ENCODE measurements around the gene TTC1.
"Not testable (repeated sequence)": the region's sequence is repeated elsewhere in the genome, so short reads cannot be mapped to it uniquely, and the experiment has no call there.

Gene TTC1

GRCh38 chr5:160044391-160044804 is 35.5 kb downstream of the TTC1 start:
- DNase-seq = no peak

GRCh38 chr5:160044967-160045366 is 36.0 kb downstream of the TTC1 start:
- no peak for DNase-seq

GRCh38 chr5:160047423-160047822 is 38.5 kb downstream of the TTC1 start:
- no peak for DNase-seq

- DNase-seq = no peak
Measured at GRCh38 chr5:160048131-160048530, 39.2 kb downstream of the TTC1 start.

- no peak for DNase-seq
Measured at GRCh38 chr5:160049099-160049498, 40.2 kb downstream of the TTC1 start.

- DNase-seq = no peak
Measured at GRCh38 chr5:160054047-160054446, 45.1 kb downstream of the TTC1 start.

- DNase-seq = no peak
Measured at GRCh38 chr5:160054831-160055230, 45.9 kb downstream of the TTC1 start.

GRCh38 chr5:160057256-160057655 is 48.3 kb downstream of the TTC1 start:
- no peak for DNase-seq

GRCh38 chr5:160060001-160060400 is 51.1 kb downstream of the TTC1 start:
- no peak for DNase-seq

GRCh38 chr5:160061770-160062169 is 52.8 kb downstream of the TTC1 start:
- DNase-seq = no peak

GRCh38 chr5:160064417-160064810 is 55.5 kb downstream of the TTC1 start:
- no peak for DNase-seq

GRCh38 chr5:160064995-160065614 is 56.2 kb downstream of the TTC1 start:
- no peak for DNase-seq

- DNase-seq = not testable (repeated sequence)
Measured at GRCh38 chr5:160069120-160069519, 60.2 kb downstream of the TTC1 start.

- DNase-seq = no peak
Measured at GRCh38 chr5:160071516-160071915, 62.6 kb downstream of the TTC1 start.

- DNase-seq = no peak
Measured at GRCh38 chr5:160071916-160072315, 63.0 kb downstream of the TTC1 start.

GRCh38 chr5:160075073-160075472 is 66.1 kb downstream of the TTC1 start:
- DNase-seq = no peak

GRCh38 chr5:160076997-160077396 is 68.1 kb downstream of the TTC1 start:
- no peak for DNase-seq

- no peak for DNase-seq
Measured at GRCh38 chr5:160079753-160080152, 70.8 kb downstream of the TTC1 start.

GRCh38 chr5:160081495-160081894 is 72.6 kb downstream of the TTC1 start:
- no peak for DNase-seq

GRCh38 chr5:160082614-160083500 is 73.9 kb downstream of the TTC1 start:
- no peak for DNase-seq

GRCh38 chr5:160083501-160083900 is 74.6 kb downstream of the TTC1 start:
- DNase-seq = no peak

- no peak for DNase-seq
Measured at GRCh38 chr5:160084144-160084543, 75.2 kb downstream of the TTC1 start.

GRCh38 chr5:160087199-160087598 is 78.3 kb downstream of the TTC1 start:
- DNase-seq = no peak

GRCh38 chr5:160088805-160089204 is 79.9 kb downstream of the TTC1 start:
- DNase-seq = no peak
